ENCODE measurements around the gene TMEM51. TPM values are rescaled to one million over a fixed set of nuclear protein-coding genes. Genes with fewer than 3 reads are reported as not detected.

Gene TMEM51
- total RNA-seq, 4 donors from 2014 or later, result 9.3 to 14.1 (median 11.6) TPM

GRCh38 chr1:15107911-15108310 is 45.6 kb upstream of the TMEM51 start:
- H3K27ac ChIP-seq, result no peak overlapping the region
- 39 to 59% methylated on average over 4 of the region's 4 CpGs for WGBS, 2 donors

GRCh38 chr1:15110128-15110866 is 43.2 kb upstream of the TMEM51 start:
- no peak for DNase-seq (ENCODE audit: low spot score in 2 of 2)
- Histone ChIP-seq H3K27me3 (no peaks in the 10 kb centered on the region), H3K27ac (no peak overlapping the region), H3K36me3 (no peaks in the 10 kb centered on the region), H3K9me3 (peaks cover 0 to 5% (median 0%) of the 10 kb centered on the region in 4 donors), H3K4me3 (no peak overlapping the region), H3K4me1 (no peaks in the 10 kb centered on the region)
- WGBS, 2 donors, result 75 to 85% methylated on average over 9 of the region's 9 CpGs
- TF ChIP-seq POLR2A (IDR thresholded peaks at IDR 0.05) (no peak), CTCF (IDR thresholded peaks at IDR 0.05) (no peak), EP300 (IDR thresholded peaks at IDR 0.05) (no peak)

More at GRCh38 chr1:15107911-15108310, 45.6 kb upstream of the TMEM51 start:
- H3K36me3 ChIP-seq, result peaks cover 0 to 11% (median 0%) of the 10 kb centered on the region in 3 donors
- no peaks in the 10 kb centered on the region for H3K4me1 ChIP-seq
- peaks cover 0 to 23% (median 2%) of the 10 kb centered on the region in 4 donors for H3K9me3 ChIP-seq
- H3K4me3 ChIP-seq, result no peak overlapping the region
- H3K27me3 ChIP-seq, result no peaks in the 10 kb centered on the region
- DNase-seq (ENCODE audit: low spot score in 2 of 2), result no peak
- no peak for TF ChIP-seq EP300 (IDR thresholded peaks at IDR 0.05)
- TF ChIP-seq POLR2A (IDR thresholded peaks at IDR 0.05), result no peak
- no peak for TF ChIP-seq CTCF (IDR thresholded peaks at IDR 0.05)

- no peak overlapping the region for H3K27ac ChIP-seq
- DNase-seq (ENCODE audit: low spot score in 2 of 2), result no peak
- no peaks in the 10 kb centered on the region for H3K27me3 ChIP-seq
- no peaks in the 10 kb centered on the region for H3K4me1 ChIP-seq
- WGBS, 2 donors, result 72 to 76% methylated on average over 2 of the region's 2 CpGs
- no peak overlapping the region for H3K4me3 ChIP-seq
- no peaks in the 10 kb centered on the region for H3K36me3 ChIP-seq
- no peak for TF ChIP-seq POLR2A (IDR thresholded peaks at IDR 0.05)
- no peaks in the 10 kb centered on the region for H3K9me3 ChIP-seq
Observed at GRCh38 chr1:15110867-15111230, 42.7 kb upstream of the TMEM51 start.

GRCh38 chr1:15113146-15113545 is 40.4 kb upstream of the TMEM51 start:
- TF ChIP-seq CTCF (IDR thresholded peaks at IDR 0.05) (no peak), POLR2A (IDR thresholded peaks at IDR 0.05) (no peak), EP300 (IDR thresholded peaks at IDR 0.05) (no peak)
- no peak overlapping the region for H3K27ac ChIP-seq
- no peaks in the 10 kb centered on the region for H3K27me3 ChIP-seq
- no peak for DNase-seq (ENCODE audit: low spot score in 2 of 2)
- H3K4me1 ChIP-seq, result no peaks in the 10 kb centered on the region
- 62 to 75% methylated on average over 5 of the region's 5 CpGs for WGBS, 2 donors
- H3K36me3 ChIP-seq, result no peaks in the 10 kb centered on the region
- no peaks in the 10 kb centered on the region for H3K9me3 ChIP-seq
- no peak overlapping the region for H3K4me3 ChIP-seq

GRCh38 chr1:15114884-15115283 is 38.7 kb upstream of the TMEM51 start:
- Histone ChIP-seq H3K4me3 (no peak overlapping the region), H3K4me1 (no peaks in the 10 kb centered on the region), H3K9me3 (no peaks in the 10 kb centered on the region), H3K36me3 (no peaks in the 10 kb centered on the region), H3K27ac (no peak overlapping the region), H3K27me3 (no peaks in the 10 kb centered on the region)
- WGBS, 2 donors, result 90 to 93% methylated on average over 4 to 13 of the region's 13 CpGs
- DNase-seq (ENCODE audit: low spot score in 2 of 2), result no peak
- no peak for TF ChIP-seq EP300 (IDR thresholded peaks at IDR 0.05)
- TF ChIP-seq POLR2A (IDR thresholded peaks at IDR 0.05), result no peak
- no peak for TF ChIP-seq CTCF (IDR thresholded peaks at IDR 0.05)

All from tibial nerve (tissue), 4 donors.